ENCODE data around the gene TMEM214.
A peak's percentile ranks its signal among the peaks of the same experiment; 100 is the strongest.
"Not testable (repeated sequence)": the region's sequence is repeated elsewhere in the genome, so short reads cannot be mapped to it uniquely, and the experiment has no call there.

Gene TMEM214

DNA sequence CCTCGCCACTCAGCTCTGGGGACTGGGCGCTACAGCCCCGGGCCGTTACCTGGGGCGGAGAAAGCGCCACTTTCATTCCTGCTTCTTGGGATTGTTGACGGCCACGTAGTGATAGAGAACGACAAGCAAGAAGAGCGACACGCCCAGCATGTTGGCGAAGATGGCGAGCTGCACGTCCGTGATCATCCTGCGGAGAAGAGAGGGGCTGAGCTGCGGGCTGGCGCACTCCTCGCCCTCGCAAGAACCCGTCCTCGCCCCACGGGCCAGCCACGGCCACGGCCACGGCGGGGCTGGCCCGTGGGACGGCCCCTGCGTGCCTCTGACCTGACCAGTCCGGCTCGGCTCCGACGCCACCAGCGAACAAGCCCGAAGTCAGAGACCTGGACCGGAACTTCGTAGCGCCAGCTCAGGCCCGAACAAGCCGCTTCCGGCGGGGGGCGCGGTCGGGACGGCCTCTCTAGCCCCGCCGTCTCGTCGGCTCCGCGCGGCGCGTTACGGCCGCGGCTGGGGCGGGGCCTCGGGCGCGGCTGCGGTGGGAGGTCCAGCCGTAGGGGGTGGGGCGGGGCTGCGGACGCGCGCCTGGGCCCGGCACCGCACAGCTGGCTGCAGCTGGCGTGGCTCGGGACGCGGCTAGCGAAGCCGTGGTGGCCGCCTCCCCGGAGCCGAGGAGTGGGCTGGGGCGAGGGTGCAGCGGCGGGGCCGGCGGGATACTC, 38.7 kb downstream of the TMEM214 start, which contains the start of gene OST4:
TSS of gene OST4 (minus strand) at position 378 of the 713 bp plus-strand sequence.
- peak; percentile 92 for DNase-seq

DNA sequence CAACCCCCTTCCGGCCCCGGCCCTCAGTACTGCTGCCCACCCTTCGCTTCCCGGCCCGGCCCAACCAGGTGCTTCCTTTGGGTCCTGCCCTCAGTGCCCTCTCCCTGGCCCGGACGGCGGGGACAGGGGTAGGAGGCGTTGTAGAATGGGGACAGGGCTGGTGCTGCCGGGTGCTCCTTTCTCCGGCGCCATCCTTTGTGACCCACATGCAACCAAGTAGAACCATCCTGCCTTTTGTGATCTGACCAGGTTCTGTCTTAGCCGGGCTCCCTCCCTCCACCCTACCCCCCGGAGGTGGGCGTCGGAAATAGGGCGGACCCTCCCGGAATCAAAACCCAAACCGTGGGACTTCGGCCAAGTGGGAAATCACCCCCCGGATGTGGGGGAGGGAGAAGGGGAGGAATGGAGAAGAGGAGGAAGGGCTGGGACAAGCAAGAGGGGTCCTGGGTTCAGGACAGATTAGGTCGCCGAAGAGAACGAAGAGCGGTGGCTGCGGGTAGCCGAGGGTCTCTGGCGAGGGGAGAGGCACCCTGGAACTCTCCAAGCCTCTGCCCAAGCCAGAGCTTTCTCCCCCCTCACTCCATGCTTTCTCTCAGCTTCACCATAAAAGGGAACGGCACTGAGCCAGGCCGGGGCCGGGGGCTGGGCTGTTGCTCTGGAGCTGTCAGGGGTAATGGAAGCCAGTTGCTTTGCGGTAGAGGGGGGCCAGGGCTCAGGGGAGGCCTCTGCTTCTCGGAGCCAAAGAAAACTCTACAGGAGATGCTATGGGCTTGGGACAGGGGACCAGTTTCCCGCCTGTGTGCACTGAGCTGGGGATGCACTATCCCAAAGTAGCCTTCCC, 39.4 kb downstream of the TMEM214 start:
- DNase-seq, result peak; percentile 72

DNA sequence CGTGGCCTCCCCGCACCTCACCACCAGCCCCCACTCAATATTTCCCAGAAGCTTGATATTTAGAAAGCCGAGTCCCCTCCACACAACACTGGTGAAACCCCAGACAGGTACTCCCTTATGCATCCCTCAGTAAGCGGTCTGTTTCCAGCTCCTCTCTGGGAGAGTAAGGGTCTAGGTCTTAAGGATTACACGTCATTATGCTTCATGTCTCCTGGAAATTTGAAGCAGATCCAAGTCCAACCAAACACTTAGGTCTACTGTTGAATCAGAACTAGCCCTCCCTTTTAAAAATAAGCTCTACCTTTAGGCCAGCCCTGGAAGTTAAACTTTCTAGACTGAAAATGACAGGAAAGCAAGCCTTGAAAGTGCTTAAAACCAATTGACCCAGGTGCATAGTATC, 40.2 kb downstream of the TMEM214 start:
- no peak for DNase-seq

GRCh38 chr2:27073782-27074181, 41.0 kb downstream of the TMEM214 start:
- no peak for DNase-seq

GRCh38 chr2:27074738-27075565, 42.2 kb downstream of the TMEM214 start:
- DNase-seq, result peak; percentile 57

DNA sequence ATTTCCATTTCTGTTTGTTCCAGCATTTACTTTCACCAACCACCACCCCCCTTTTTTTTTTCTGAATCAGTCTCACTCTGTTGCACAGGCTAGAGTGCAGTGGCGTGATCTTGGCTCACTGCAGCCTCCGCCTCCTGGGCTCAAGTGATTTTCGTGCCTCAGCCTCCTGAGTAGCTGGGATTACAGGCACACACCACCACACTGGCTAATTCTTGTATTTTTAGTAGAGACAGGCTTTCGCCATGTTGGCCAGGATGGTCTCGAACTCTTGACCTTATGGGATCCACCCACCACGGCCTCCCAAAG, 42.8 kb downstream of the TMEM214 start:
- not testable (repeated sequence) for DNase-seq

DNA sequence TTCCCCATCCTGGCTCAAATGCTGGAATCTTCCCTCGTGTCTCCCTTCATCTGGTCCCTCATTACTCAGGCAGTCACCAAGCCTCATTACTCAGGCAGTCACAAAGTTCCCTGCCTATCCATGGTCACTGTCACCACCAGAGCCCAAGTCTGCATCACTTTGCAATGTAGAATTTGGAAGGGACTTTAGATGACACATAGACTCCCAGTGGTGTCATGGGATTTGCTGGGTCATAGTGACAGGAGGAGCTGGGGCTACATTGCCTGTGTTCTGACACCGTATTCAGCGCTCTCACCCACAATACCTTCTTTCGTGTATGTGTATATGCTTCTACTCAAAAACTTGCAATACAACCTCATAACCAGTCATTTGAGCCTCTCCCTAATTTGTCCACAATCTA, 43.6 kb downstream of the TMEM214 start:
- no peak for DNase-seq

DNA sequence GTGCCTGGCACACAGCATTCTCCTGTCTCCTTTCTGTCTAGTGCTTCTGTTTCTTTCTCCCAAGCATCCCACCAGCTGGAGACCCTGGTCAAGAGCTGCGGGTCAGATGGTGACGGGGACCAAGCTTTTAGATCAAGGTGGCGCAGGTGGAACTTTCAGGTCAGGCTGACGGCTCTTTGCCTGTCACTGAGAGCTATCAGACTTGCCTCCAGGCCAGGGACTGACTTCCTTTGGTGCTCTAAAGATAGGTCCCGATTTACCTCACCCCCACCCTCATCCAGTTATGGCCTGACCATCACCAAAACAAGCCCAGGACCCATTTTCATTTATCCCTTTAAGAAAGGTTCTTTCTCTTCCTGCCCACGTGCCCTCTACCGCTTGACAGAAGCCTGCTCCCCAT, 44.5 kb downstream of the TMEM214 start:
- DNase-seq, result no peak

- DNase-seq, result no peak
These were observed 45.8 kb downstream of the TMEM214 start, which contains the start of gene EMILIN1 for GRCh38 chr2:27078267-27079194. Gene EMILIN1, plus strand, starts transcription at chr2:27078615. Its CDS starts 451 bp downstream, at chr2:27079066.

GRCh38 chr2:27079233-27080139, 46.7 kb downstream of the TMEM214 start:
- DNase-seq, result no peak

DNA sequence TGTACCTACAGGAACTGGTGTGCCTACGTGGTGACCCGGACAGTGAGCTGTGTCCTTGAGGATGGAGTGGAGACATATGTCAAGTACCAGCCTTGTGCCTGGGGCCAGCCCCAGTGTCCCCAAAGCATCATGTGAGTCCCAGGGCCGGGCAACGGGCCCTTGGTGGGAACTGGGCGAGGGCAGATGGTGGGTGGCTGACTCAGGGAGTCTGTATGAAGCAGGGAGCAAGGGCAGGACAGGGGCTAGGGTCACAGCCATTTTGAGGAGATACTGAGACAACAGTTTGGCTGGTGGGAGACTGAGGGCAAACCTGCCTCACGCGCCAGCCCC, 47.3 kb downstream of the TMEM214 start:
- no peak for DNase-seq

DNA sequence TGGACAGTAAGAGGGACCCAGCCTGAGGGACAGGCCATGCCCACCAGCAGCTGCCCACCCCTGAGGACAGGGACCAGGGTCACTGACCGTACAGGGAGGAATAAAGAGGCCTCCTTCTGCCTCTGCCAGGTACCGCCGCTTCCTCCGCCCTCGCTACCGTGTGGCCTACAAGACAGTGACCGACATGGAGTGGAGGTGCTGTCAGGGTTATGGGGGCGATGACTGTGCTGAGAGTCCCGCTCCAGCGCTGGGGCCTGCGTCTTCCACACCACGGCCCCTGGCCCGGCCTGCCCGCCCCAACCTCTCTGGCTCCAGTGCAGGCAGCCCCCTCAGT, 47.8 kb downstream of the TMEM214 start:
- DNase-seq, result no peak

DNA sequence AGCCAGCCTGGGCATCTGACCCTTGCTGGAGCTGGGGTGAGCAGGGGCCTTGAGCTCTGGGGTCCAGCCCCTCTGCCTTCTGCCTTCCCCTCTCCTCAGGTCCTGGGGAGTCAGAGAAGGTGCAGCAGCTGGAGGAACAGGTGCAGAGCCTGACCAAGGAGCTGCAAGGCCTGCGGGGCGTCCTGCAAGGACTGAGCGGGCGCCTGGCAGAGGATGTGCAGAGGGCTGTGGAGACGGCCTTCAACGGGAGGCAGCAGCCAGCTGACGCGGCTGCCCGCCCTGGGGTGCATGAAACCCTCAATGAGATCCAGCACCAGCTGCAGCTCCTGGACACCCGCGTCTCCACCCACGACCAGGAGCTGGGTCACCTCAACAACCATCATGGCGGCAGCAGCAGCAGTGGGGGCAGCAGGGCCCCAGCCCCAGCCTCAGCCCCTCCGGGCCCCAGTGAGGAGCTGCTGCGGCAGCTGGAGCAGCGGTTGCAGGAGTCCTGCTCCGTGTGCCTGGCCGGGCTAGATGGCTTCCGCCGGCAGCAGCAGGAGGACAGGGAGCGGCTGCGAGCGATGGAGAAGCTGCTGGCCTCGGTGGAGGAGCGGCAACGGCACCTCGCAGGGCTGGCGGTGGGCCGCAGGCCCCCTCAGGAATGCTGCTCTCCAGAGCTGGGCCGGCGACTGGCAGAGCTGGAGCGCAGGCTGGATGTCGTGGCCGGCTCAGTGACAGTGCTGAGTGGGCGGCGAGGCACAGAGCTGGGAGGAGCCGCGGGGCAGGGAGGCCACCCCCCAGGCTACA, 49.4 kb downstream of the TMEM214 start:
- no peak for DNase-seq

DNA sequence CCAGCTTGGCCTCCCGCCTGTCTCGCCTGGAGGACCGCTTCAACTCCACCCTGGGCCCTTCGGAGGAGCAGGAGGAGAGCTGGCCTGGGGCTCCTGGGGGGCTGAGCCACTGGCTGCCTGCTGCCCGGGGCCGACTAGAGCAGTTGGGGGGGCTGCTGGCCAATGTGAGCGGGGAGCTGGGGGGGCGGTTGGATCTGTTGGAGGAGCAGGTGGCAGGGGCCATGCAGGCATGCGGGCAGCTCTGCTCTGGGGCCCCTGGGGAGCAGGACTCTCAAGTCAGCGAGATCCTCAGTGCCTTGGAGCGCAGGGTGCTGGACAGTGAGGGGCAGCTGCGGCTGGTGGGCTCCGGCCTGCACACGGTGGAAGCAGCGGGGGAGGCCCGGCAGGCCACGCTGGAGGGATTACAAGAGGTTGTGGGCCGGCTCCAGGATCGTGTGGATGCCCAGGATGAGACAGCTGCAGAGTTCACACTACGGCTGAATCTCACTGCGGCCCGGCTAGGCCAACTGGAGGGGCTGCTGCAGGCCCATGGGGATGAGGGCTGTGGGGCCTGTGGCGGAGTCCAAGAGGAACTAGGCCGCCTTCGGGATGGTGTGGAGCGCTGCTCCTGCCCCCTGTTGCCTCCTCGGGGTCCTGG, 50.1 kb downstream of the TMEM214 start:
- DNase-seq, result no peak

- no peak for DNase-seq
These were observed 50.9 kb downstream of the TMEM214 start for GRCh38 chr2:27083410-27084296.

- no peak for DNase-seq
These were observed 51.7 kb downstream of the TMEM214 start for GRCh38 chr2:27084297-27085061.

DNA sequence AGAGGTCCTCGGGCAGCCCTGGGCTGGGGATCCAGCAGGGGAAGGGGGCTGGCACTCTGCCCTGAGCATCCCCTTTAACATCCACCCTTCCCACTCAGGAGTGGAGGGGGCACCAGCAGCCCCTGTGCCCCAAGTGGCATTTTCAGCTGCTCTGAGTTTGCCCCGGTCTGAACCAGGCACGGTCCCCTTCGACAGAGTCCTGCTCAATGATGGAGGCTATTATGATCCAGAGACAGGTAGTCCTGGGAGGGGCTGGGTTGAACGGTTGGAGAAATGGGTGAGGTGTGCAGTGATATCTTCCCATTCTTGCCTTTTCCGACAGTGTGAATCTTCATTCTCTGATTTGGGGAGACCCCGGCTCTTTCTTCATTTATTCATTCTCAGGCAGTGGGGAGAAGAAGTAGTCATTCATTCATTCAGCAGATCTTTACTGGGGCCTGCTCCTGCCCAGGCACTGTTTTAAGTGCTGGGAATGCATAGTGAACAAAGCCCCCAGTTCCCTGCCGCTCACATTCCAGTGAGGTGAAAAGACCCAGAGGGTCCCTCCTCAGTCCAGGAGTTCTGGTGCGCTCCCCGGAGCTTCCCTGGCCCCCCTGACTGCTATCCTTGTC, 52.4 kb downstream of the TMEM214 start:
- no peak for DNase-seq

DNA sequence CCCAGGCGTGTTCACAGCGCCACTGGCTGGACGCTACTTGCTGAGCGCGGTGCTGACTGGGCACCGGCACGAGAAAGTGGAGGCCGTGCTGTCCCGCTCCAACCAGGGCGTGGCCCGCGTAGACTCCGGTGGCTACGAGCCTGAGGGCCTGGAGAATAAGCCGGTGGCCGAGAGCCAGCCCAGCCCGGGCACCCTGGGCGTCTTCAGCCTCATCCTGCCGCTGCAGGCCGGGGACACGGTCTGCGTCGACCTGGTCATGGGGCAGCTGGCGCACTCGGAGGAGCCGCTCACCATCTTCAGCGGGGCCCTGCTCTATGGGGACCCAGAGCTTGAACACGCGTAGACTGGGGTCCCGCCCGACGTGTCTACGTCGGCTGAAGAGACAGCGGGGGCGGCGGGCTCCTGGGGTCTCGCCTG, 52.9 kb downstream of the TMEM214 start:
- DNase-seq, result peak; percentile 60
